Spleen (tissue), 7 donors: ENCODE results near the gene PNRC2.

Experiments
- POLR2AphosphoS5 ChIP-seq, 3 donors: sonication (generic); formaldehyde crosslinking; IDR thresholded peaks; one replicate each; pipeline ENCODE4 v1.5.1; 2017; ENCODE audit warnings: antibody characterized with exemption in 3 of 3
- TF ChIP-seq, protein P1 (sequence below), 11 experiments: fragments of 200-600 bp in 7 of 11; fragments of 450-650 bp in 4 of 11; sonication (generic) in 4 of 11; IDR thresholded peaks in 8 of 11; conservative IDR thresholded peaks in 3 of 11; 1 replicate in 7 of 11; 2 replicates in 4 of 11; pipeline versions ENCODE4 v1.4.0 to v1.8.0; 2016 to 2021; ENCODE audit warnings: antibody characterized with exemption in 11 of 11, inconsistent platforms in 4 of 11, mild to moderate bottlenecking in 1 of 11
- donor health status: DM: no; HTN: no; CAD: no; lungs with moderate emphysema.
- donor health status: DM: no; HTN: no; CAD: no.
- donor health status: DM: no; HTN: no; CAD: no.

DNA sequence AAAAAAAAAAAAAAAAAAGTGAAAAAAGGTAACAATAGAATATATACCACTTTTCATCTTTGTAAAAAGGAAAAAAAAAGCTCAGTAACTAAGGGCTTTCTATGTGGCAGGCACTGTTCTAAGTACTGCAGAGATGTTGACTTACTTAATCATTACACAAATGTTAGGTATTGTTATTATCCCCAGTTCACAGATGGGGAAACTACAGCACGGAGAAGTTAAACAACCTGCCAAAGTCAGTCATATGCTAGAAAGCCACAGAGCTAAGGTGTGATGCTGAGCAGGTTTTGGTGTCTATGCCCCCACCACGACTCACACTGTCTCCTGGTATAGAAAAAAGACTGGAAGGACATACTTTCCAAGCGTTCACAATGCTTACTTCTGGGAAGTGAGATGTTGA lies 6.6 kb upstream of the PNRC2 start:
- TF ChIP-seq POLR2AphosphoS5 (IDR thresholded peaks at IDR 0.05) = no peak
- TF ChIP-seq, protein P1, sequence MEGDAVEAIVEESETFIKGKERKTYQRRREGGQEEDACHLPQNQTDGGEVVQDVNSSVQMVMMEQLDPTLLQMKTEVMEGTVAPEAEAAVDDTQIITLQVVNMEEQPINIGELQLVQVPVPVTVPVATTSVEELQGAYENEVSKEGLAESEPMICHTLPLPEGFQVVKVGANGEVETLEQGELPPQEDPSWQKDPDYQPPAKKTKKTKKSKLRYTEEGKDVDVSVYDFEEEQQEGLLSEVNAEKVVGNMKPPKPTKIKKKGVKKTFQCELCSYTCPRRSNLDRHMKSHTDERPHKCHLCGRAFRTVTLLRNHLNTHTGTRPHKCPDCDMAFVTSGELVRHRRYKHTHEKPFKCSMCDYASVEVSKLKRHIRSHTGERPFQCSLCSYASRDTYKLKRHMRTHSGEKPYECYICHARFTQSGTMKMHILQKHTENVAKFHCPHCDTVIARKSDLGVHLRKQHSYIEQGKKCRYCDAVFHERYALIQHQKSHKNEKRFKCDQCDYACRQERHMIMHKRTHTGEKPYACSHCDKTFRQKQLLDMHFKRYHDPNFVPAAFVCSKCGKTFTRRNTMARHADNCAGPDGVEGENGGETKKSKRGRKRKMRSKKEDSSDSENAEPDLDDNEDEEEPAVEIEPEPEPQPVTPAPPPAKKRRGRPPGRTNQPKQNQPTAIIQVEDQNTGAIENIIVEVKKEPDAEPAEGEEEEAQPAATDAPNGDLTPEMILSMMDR (IDR thresholded peaks at IDR 0.05 in 8 of 11, conservative IDR thresholded peaks at IDR 0.05 in 3 of 11) = no peak
